Measurements from ENCODE around the gene PHYHD1. TPM values are rescaled to one million over a fixed set of nuclear protein-coding genes. Genes with fewer than 3 reads are reported as not detected.

The PHYHD1 gene
- total and polyA plus RNA-seq, 10 of the 15 experiments (the other 5 are each of a cell fraction or from before 2014, with no cell fraction given) = 0.09 to 0.17 TPM; not detected in 8

- H3K27me3 ChIP-seq (replicated peaks in 1 of 2; ENCODE audit: control insufficient read depth in 2 of 2, insufficient read depth in 2 of 2, low read length in 1 of 2) = no peaks in the 10 kb centered on the region
- no peaks in the 10 kb centered on the region for H3K9me3 ChIP-seq (replicated peaks; ENCODE audit: control insufficient read depth, insufficient read depth, low read length)
- intact Hi-C loops (cut with micrococcal nuclease; ENCODE audit: unreplicated experiment) = no loop called here
- POLR2A ChIA-PET = no interaction called here
- 89% methylated on average over 23 of the region's 23 CpGs for WGBS (ENCODE audit: insufficient coverage, insufficient replicate concordance, low lambda C conversion rate, missing lambda C conversion rate)
- FAIRE-seq (no peak), ATAC-seq (no peak), DNase-seq (ENCODE audit: low read depth, low spot score) (no peak)
- no peak overlapping the region for H3K4me2 ChIP-seq (ENCODE audit: control insufficient read depth, insufficient read depth)
- no peaks in the 10 kb centered on the region for H3K4me1 ChIP-seq (ENCODE audit: control insufficient read depth, insufficient read depth, low read length)
- H3K36me3 ChIP-seq (ENCODE audit: control insufficient read depth in 2 of 2, insufficient read depth in 2 of 2, low read length in 1 of 2) = peaks cover 3 to 18% of the 10 kb centered on the region in 2 experiments; a peak in 3 of 4 replicates
- H3K9ac ChIP-seq (ENCODE audit: control insufficient read depth, insufficient read depth, low read length) = no peak overlapping the region
- CTCF ChIA-PET = no interaction called here
- no peak for TF ChIP-seq YBX1 (IDR thresholded peaks at IDR 0.05)
- TF ChIP-seq TAF1 (IDR thresholded peaks at IDR 0.05; ENCODE audit: borderline replicate concordance, low read depth, low read length) = no peak
- no peak overlapping the region for H3K4me3 ChIP-seq
- no peaks in the 10 kb centered on the region for H4K20me1 ChIP-seq (ENCODE audit: control insufficient read depth, insufficient read depth)
- no peaks in the 10 kb centered on the region for H3K79me2 ChIP-seq (ENCODE audit: control insufficient read depth, insufficient read depth, low read length)
- no peak overlapping the region for H2AFZ ChIP-seq (ENCODE audit: control insufficient read depth, low read depth, low read length)
- in situ Hi-C loops (cut with MboI) = no loop called here
- RAD21 ChIA-PET (ENCODE audit: unreplicated experiment) = no interaction called here
- no TSS peak for BruUV-seq (replicated peaks)
- no peak overlapping the region for H3K27ac ChIP-seq (ENCODE audit: control insufficient read depth, insufficient read depth)
- SMC1A ChIA-PET (ENCODE audit: uncharacterized antibody, unreplicated experiment) = no interaction called here
Measured at GRCh38 chr9:128913995-128914772, 6.6 kb upstream of the PHYHD1 start.

GRCh38 chr9:128916204-128916603 is 4.6 kb upstream of the PHYHD1 start:
- H3K9me3 ChIP-seq (replicated peaks; ENCODE audit: control insufficient read depth, insufficient read depth, low read length) = no peaks in the 10 kb centered on the region
- H3K79me2 ChIP-seq (ENCODE audit: control insufficient read depth, insufficient read depth, low read length) = no peaks in the 10 kb centered on the region
- H3K36me3 ChIP-seq (ENCODE audit: control insufficient read depth in 2 of 2, insufficient read depth in 2 of 2, low read length in 1 of 2) = peaks cover 3 to 8% of the 10 kb centered on the region in 2 experiments; a peak in 3 of 4 replicates
- H3K4me1 ChIP-seq (ENCODE audit: control insufficient read depth, insufficient read depth, low read length) = no peaks in the 10 kb centered on the region
- no peak overlapping the region for H2AFZ ChIP-seq (ENCODE audit: control insufficient read depth, low read depth, low read length)
- CTCF ChIA-PET = no interaction called here
- no peak overlapping the region for H3K4me3 ChIP-seq
- DNase-seq (ENCODE audit: low read depth, low spot score) = no peak
- no peak overlapping the region for H3K9ac ChIP-seq (ENCODE audit: control insufficient read depth, insufficient read depth, low read length)
- ATAC-seq = no peak
- POLR2A ChIA-PET = no interaction called here
- H3K4me2 ChIP-seq (ENCODE audit: control insufficient read depth, insufficient read depth) = no peak overlapping the region
- no peaks in the 10 kb centered on the region for H4K20me1 ChIP-seq (ENCODE audit: control insufficient read depth, insufficient read depth)
- SMC1A ChIA-PET (ENCODE audit: uncharacterized antibody, unreplicated experiment) = no interaction called here
- no peak overlapping the region for H3K27ac ChIP-seq (ENCODE audit: control insufficient read depth, insufficient read depth)
- WGBS (ENCODE audit: insufficient coverage, insufficient replicate concordance, low lambda C conversion rate, missing lambda C conversion rate) = 96% methylated on average over 18 of the region's 18 CpGs
- RAD21 ChIA-PET (ENCODE audit: unreplicated experiment) = no interaction called here
- in situ Hi-C loops (cut with MboI) = no loop called here
- no TSS peak for BruUV-seq (replicated peaks)
- no peak for FAIRE-seq
- H3K27me3 ChIP-seq (replicated peaks in 1 of 2; ENCODE audit: control insufficient read depth in 2 of 2, insufficient read depth in 2 of 2, low read length in 1 of 2) = no peaks in the 10 kb centered on the region
- intact Hi-C loops (cut with micrococcal nuclease; ENCODE audit: unreplicated experiment) = no loop called here
- TF ChIP-seq HDAC6 (IDR thresholded peaks at IDR 0.05; ENCODE audit: unreplicated experiment) = no peak
- TF ChIP-seq CHD1 (IDR thresholded peaks at IDR 0.05; ENCODE audit: low read depth, low read length) = no peak
- TF ChIP-seq ATF7 (IDR thresholded peaks at IDR 0.05; ENCODE audit: low read depth) = no peak
- TF ChIP-seq NFYB (IDR thresholded peaks at IDR 0.05; ENCODE audit: insufficient read depth, low read depth, low read length) = no peak
- no peak for TF ChIP-seq WRNIP1 (IDR thresholded peaks at IDR 0.05; ENCODE audit: borderline replicate concordance, low read depth, low read length)
- no peak for TF ChIP-seq MAX (IDR thresholded peaks at IDR 0.05; ENCODE audit: low read depth, low read length)
- no peak for TF ChIP-seq PRDM15 (CRISPR knock-in tag; IDR thresholded peaks at IDR 0.05)
- TF ChIP-seq STAT3 (IDR thresholded peaks at IDR 0.05; ENCODE audit: low read depth, low read length) = no peak
- TF ChIP-seq RB1 (IDR thresholded peaks at IDR 0.05; ENCODE audit: borderline replicate concordance) = no peak
- no peak for TF ChIP-seq POU2F2 (IDR thresholded peaks at IDR 0.05; ENCODE audit: borderline replicate concordance, low read depth, low read length)
- TF ChIP-seq PML (IDR thresholded peaks at IDR 0.05; ENCODE audit: low read length) = no peak
- no peak for TF ChIP-seq HDAC2 (IDR thresholded peaks at IDR 0.05)
- no peak for TF ChIP-seq NR2F1 (conservative IDR thresholded peaks at IDR 0.05)
- TF ChIP-seq ZNF384 (IDR thresholded peaks at IDR 0.05; ENCODE audit: borderline replicate concordance, low read depth, low read length) = no peak
